Left forelimb (tissue), 1 donor: ENCODE results near the gene DHDH.
A peak's percentile ranks its signal among the peaks of the same experiment; 100 is the strongest.

Experiments used
- DNase-seq: peaks from one replicate; pipeline ENCODE4 v3.0.0-alpha.2; 2018; ENCODE audit warnings: low spot score

Gene DHDH

DNA sequence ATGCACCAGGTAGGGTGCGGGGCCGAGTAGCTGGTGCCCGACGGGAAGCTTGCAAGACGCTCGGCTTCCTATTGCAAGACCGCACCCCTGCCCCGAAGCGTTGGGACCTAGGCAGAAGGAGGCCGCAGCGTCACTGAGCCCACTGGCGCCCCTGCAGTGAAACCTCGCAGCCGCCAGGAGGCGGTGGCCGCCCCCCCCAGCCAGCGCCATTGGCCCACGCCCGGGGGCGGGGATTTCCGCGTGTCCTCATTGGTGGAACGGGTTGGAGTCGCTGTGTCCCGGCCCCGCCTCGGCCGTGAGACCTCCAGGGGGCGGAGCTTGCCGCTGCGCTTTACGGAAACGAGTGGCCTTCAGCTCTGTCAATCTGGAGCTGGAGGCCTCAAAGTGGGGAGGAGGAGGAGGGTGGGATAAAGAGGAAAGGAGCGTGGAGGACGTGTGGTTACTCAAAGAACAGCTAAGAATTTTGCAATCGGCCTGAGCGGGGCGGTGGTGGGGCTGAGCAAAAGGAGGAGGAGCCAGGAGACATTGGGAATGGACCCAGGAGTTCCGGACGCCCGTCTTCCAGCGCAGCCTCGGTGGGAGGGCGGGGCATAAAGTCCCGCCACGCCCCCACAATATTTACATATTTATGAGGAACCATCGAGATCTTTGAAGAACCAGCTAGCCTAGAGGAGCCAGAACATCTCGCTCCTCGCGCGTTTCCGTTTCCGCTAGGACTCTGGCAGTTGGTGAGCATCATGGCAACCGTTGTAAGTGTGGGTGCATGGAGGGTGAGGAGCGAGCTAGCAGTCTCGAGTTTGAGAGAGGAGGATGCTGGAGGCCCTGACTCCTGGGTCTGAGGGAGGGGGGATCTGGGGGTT, 59.9 kb downstream of the DHDH start, which contains the start of the genes GYS1 and RUVBL2:
Gene GYS1 (minus strand): TSS at position 135 of the 860 bp plus-strand sequence. CDS start 197 bp downstream, outside the sequence.
Gene RUVBL2 (plus strand): TSS at position 713 of the 860 bp plus-strand sequence. CDS start 25 bp downstream, at position 738.
- peak; percentile 99 for DNase-seq

DNA sequence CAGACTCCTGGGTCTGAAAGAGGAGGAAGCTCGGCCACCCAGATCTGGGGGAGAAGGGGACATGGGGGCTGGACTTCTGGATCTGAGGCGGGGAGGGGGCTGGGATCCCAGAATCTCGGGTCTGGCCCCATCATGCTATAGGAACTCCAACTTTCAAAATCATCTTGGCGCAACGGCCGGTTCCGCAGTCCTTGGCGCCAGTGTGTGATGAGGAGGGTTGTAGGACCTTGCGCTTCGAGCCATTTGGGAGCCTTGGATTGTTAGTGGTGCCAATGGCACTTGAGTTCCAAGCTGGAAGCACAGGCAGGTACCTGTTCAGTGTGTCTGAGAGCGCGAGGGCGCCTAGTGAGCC, 60.5 kb downstream of the DHDH start:
- no peak for DNase-seq
